Prostate gland (tissue), 2 donors: ENCODE measurements around the gene EXTL1. TPM values are rescaled to one million over a fixed set of nuclear protein-coding genes. Genes with fewer than 3 reads are reported as not detected.

ENCODE experiments used
- DNase-seq: peaks from one replicate; pipeline ENCODE4 v3.0.0-alpha.2; 2019; ENCODE audit warnings: low spot score
- H3K27ac ChIP-seq, 2 donors: fragments of 200-600 bp; sonication (generic); 2 replicates each; pipeline ENCODE4 v1.5.1; 2017 to 2019
- H3K27me3 ChIP-seq: fragments of 200-600 bp; sonication (generic); replicated peaks from 2 replicates; pipeline ENCODE4 v1.5.1; 2019; ENCODE audit not compliant: insufficient read depth
- H3K36me3 ChIP-seq, 2 donors: fragments of 200-600 bp; sonication (generic); 1 replicate in 1 of 2; 2 replicates in 1 of 2; pipeline versions ENCODE4 v1.5.1 to v1.8.1; 2017 to 2019
- H3K4me1 ChIP-seq: fragments of 200-600 bp; sonication (generic); replicated peaks from 2 replicates; pipeline ENCODE4 v1.5.1; 2019
- H3K4me3 ChIP-seq, 2 donors: fragments of 200-600 bp; sonication (generic); 2 replicates each; pipeline ENCODE4 v1.5.1; 2017 to 2019
- H3K9me3 ChIP-seq: fragments of 200-600 bp; sonication (generic); 2 replicates; pipeline ENCODE4 v1.5.1; 2017
- CTCF ChIP-seq, 4 experiments: fragments of 200-600 bp in 2 of 4; fragments of 450-650 bp in 2 of 4; sonication (generic) in 2 of 4; IDR thresholded peaks; 1 replicate in 3 of 4; 2 replicates in 1 of 4; pipeline ENCODE4 v1.5.1; 2016 to 2019; ENCODE audit warnings: antibody characterized with exemption in 4 of 4, mild to moderate bottlenecking in 2 of 4, moderate library complexity in 2 of 4
- POLR2A ChIP-seq: fragments of 450-650 bp; IDR thresholded peaks from one replicate; pipeline ENCODE4 v1.6.1; 2016; ENCODE audit warnings: antibody characterized with exemption, mild to moderate bottlenecking
- POLR2AphosphoS5 ChIP-seq: sonication (generic); formaldehyde crosslinking; IDR thresholded peaks from one replicate; pipeline ENCODE4 v1.6.1; 2017; ENCODE audit warnings: antibody characterized with exemption
- WGBS: methylation state at CpG from one replicate; pipeline ENCODE4 v1.1.5; 2018; 5-methylcytosine and 5-hydroxymethylcytosine counted together
- intact Hi-C: fragments of 100-400 bp; cut with DNase I; formaldehyde crosslinking; loops from one replicate; pipeline ENCODE4 v1.14.2; 2022
- total RNA-seq, 2 donors: library from RNA; depleted of rRNA; stranded (reverse); fragments of >200 nt; gene quantifications; one replicate each; pipeline ENCODE4 v1.1.0, GENCODE V29; 2016

EXTL1 gene
- total RNA-seq: 1 to 10 TPM in 1 of 2 donors, not detected in 1; 3.2 TPM

GRCh38 chr1:26021647-26022403, at the start of gene EXTL1:
EXTL1 (plus strand) TSS chr1:26021775; CDS start chr1:26022647, 872 bp downstream.
- H3K4me3 ChIP-seq: no peak within 1 kb of the TSS
- DNase-seq: no peak
- no peak for TF ChIP-seq POLR2AphosphoS5
- TF ChIP-seq CTCF (IDR thresholded peaks at IDR 0.05): no peak
- no peak for TF ChIP-seq POLR2A

GRCh38 chr1:25971811-25972180, 49.8 kb upstream of the EXTL1 start:
- intact Hi-C loops: no loop called here
- 58% methylated on average over 1 of the region's 1 CpG for WGBS
- no peak for TF ChIP-seq CTCF (IDR thresholded peaks at IDR 0.05)
- TF ChIP-seq POLR2A: no peak
- no peak for TF ChIP-seq POLR2AphosphoS5
- no peaks in the 10 kb centered on the region for H3K9me3 ChIP-seq
- H3K27ac ChIP-seq: no peak overlapping the region
- no peaks in the 10 kb centered on the region for H3K4me1 ChIP-seq
- DNase-seq: no peak
- H3K27me3 ChIP-seq: no peaks in the 10 kb centered on the region
- no peaks in the 10 kb centered on the region for H3K36me3 ChIP-seq
- H3K4me3 ChIP-seq: no peak overlapping the region

More at GRCh38 chr1:26021647-26022403, at the start of gene EXTL1:
- H3K36me3 ChIP-seq: no peaks in the 10 kb centered on the region
- H3K4me1 ChIP-seq: no peaks in the 10 kb centered on the region
- no peaks in the 10 kb centered on the region for H3K9me3 ChIP-seq
- H3K27me3 ChIP-seq: no peaks in the 10 kb centered on the region
- intact Hi-C loops: no loop called here
- no peak within 1 kb of the TSS for H3K27ac ChIP-seq
- WGBS: 26% methylated on average over 15 of the region's 15 CpGs

GRCh38 chr1:25973610-25974321, 47.8 kb upstream of the EXTL1 start:
- no peaks in the 10 kb centered on the region for H3K36me3 ChIP-seq
- over 99% methylated on average over 6 of the region's 6 CpGs for WGBS
- H3K4me3 ChIP-seq: no peak overlapping the region
- H3K4me1 ChIP-seq: no peaks in the 10 kb centered on the region
- H3K9me3 ChIP-seq: no peaks in the 10 kb centered on the region
- no peak for DNase-seq
- intact Hi-C loops: no loop called here
- no peaks in the 10 kb centered on the region for H3K27me3 ChIP-seq
- TF ChIP-seq CTCF (IDR thresholded peaks at IDR 0.05) (no peak), POLR2A (no peak), POLR2AphosphoS5 (no peak)
- no peak overlapping the region for H3K27ac ChIP-seq

GRCh38 chr1:25977801-25978200, 43.8 kb upstream of the EXTL1 start:
- intact Hi-C loops: no loop called here
- no peaks in the 10 kb centered on the region for H3K9me3 ChIP-seq
- H3K27me3 ChIP-seq: no peaks in the 10 kb centered on the region
- H3K4me3 ChIP-seq: no peak overlapping the region
- 92% methylated on average over 5 of the region's 5 CpGs for WGBS
- H3K4me1 ChIP-seq: no peaks in the 10 kb centered on the region
- no peak overlapping the region for H3K27ac ChIP-seq
- no peak for DNase-seq
- H3K36me3 ChIP-seq: peaks cover 0 to 3% of the 10 kb centered on the region in 2 donors
- TF ChIP-seq POLR2AphosphoS5 (no peak), POLR2A (no peak), CTCF (IDR thresholded peaks at IDR 0.05) (no peak)
